ENCODE measurements around the gene CLMN.

- TF ChIP-seq CTCF (IDR thresholded peaks at IDR 0.05): no peak
- no peak for TF ChIP-seq POLR2A (IDR thresholded peaks at IDR 0.05)
Measured at GRCh38 chr14:95290021-95290420, 29.7 kb downstream of the CLMN start.
